HEK293 (cell line): ENCODE measurements around the gene KCTD1.

Source experiments
- CTCF ChIA-PET: fragments of 350-600 bp; formaldehyde crosslinking; extraction: SDS; loops from one replicate; lab custom pipeline; 2021; ENCODE audit warnings: antibody characterized with exemption; lab: Yijun Ruan, JAX
- POLR2A ChIA-PET: fragments of 300-600 bp; formaldehyde crosslinking; extraction: SDS; loops from one replicate; lab custom pipeline; 2020; ENCODE audit warnings: antibody characterized with exemption, inconsistent platforms; lab: Yijun Ruan, JAX
- H3K27ac ChIP-seq: fragments of 200-500 bp; sonication (Bioruptor generic); 2 replicates; pipeline ENCODE4 v1.5.1; 2014; ENCODE audit warnings: low read depth, low read length, control low read depth, inconsistent platforms; ENCODE audit errors: extremely low read depth
- H3K36me3 ChIP-seq, 2 experiments: fragments of 200-500 bp in 1 of 2; sonication (Bioruptor generic) in 1 of 2; 1 replicate in 1 of 2; 2 replicates in 1 of 2; pipeline ENCODE4 v1.5.1; 2014 to 2017; ENCODE audit warnings: inconsistent platforms in 2 of 2, low read length in 2 of 2; ENCODE audit not compliant: control insufficient read depth in 2 of 2, insufficient read depth in 1 of 2
- H3K4me1 ChIP-seq: fragments of 200-500 bp; sonication (Bioruptor generic); 2 replicates; pipeline ENCODE4 v1.5.1; 2014; ENCODE audit warnings: mild to moderate bottlenecking, low read length, inconsistent platforms; ENCODE audit not compliant: control insufficient read depth, insufficient read depth
- H3K4me3 ChIP-seq: 2 replicates; pipeline ENCODE4 v1.5.1; 2011; ENCODE audit warnings: low read depth, mild to moderate bottlenecking, control low read depth, low read length, moderate library complexity
- H3K9me3 ChIP-seq: fragments of 200-500 bp; sonication (Bioruptor generic); 2 replicates; pipeline ENCODE4 v1.5.1; 2014; ENCODE audit warnings: low read depth, low read length, inconsistent platforms; ENCODE audit not compliant: control insufficient read depth, insufficient read depth
- GLIS2 ChIP-seq: fragments of 450-650 bp; formaldehyde crosslinking; IDR thresholded peaks from 2 replicates; pipeline ENCODE4 v1.5.1; 2016; ENCODE audit warnings: missing biosample characterization, missing genetic modification characterization
- KLF8 ChIP-seq: fragments of 450-650 bp; formaldehyde crosslinking; IDR thresholded peaks from 2 replicates; pipeline ENCODE4 v1.5.1; 2016; ENCODE audit warnings: missing biosample characterization, missing genetic modification characterization
- RBAK ChIP-seq: fragments of 450-650 bp; formaldehyde crosslinking; IDR thresholded peaks from 2 replicates; pipeline ENCODE4 v1.5.1; 2016; ENCODE audit warnings: missing biosample characterization, missing genetic modification characterization
- SCRT2 ChIP-seq: fragments of 450-650 bp; formaldehyde crosslinking; IDR thresholded peaks from 2 replicates; pipeline ENCODE4 v1.5.1; 2016; ENCODE audit warnings: missing biosample characterization, missing genetic modification characterization
- SP3 ChIP-seq: fragments of 450-650 bp; formaldehyde crosslinking; IDR thresholded peaks from 2 replicates; pipeline ENCODE4 v1.5.1; 2016; ENCODE audit warnings: missing biosample characterization, missing genetic modification characterization
- ZFP3 ChIP-seq: fragments of 450-650 bp; formaldehyde crosslinking; IDR thresholded peaks from 2 replicates; pipeline ENCODE4 v1.5.1; 2016; ENCODE audit warnings: low read depth, missing biosample characterization, missing genetic modification characterization
- ZIC2 ChIP-seq: fragments of 450-650 bp; formaldehyde crosslinking; IDR thresholded peaks from 2 replicates; pipeline ENCODE4 v1.5.1; 2016; ENCODE audit warnings: missing biosample characterization, missing genetic modification characterization
- ZNF121 ChIP-seq: fragments of 450-650 bp; formaldehyde crosslinking; IDR thresholded peaks from 2 replicates; pipeline ENCODE4 v1.5.1; 2016; ENCODE audit warnings: missing biosample characterization, missing genetic modification characterization
- ZNF133 ChIP-seq: fragments of 450-650 bp; formaldehyde crosslinking; IDR thresholded peaks from 2 replicates; pipeline ENCODE4 v1.5.1; 2016; ENCODE audit warnings: missing biosample characterization, missing genetic modification characterization
- ZNF138 ChIP-seq: fragments of 450-650 bp; formaldehyde crosslinking; IDR thresholded peaks from 2 replicates; pipeline ENCODE4 v1.5.1; 2016; ENCODE audit warnings: missing biosample characterization, missing genetic modification characterization, borderline replicate concordance
- ZNF157 ChIP-seq: fragments of 450-650 bp; formaldehyde crosslinking; IDR thresholded peaks from 2 replicates; pipeline ENCODE4 v1.5.1; 2016; ENCODE audit warnings: missing biosample characterization, missing genetic modification characterization
- ZNF174 ChIP-seq: fragments of 450-650 bp; formaldehyde crosslinking; IDR thresholded peaks from 2 replicates; pipeline ENCODE4 v1.5.0; 2017; ENCODE audit warnings: missing biosample characterization, mild to moderate bottlenecking, missing genetic modification characterization
- ZNF2 ChIP-seq: fragments of 450-650 bp; formaldehyde crosslinking; IDR thresholded peaks from 2 replicates; pipeline ENCODE4 v1.5.1; 2016; ENCODE audit warnings: missing biosample characterization, missing genetic modification characterization
- ZNF24 ChIP-seq: fragments of 450-650 bp; formaldehyde crosslinking; IDR thresholded peaks from 2 replicates; pipeline ENCODE4 v1.5.1; 2016; ENCODE audit warnings: missing biosample characterization, missing genetic modification characterization
- ZNF423 ChIP-seq: fragments of 450-650 bp; formaldehyde crosslinking; IDR thresholded peaks from 2 replicates; pipeline ENCODE4 v1.5.1; 2016; ENCODE audit warnings: missing biosample characterization, missing genetic modification characterization
- ZNF549 ChIP-seq: fragments of 450-650 bp; IDR thresholded peaks from 2 replicates; pipeline ENCODE4 v1.5.1; 2018; ENCODE audit warnings: missing biosample characterization, missing genetic modification characterization, mild to moderate bottlenecking, inconsistent platforms, moderate library complexity
- ZNF654 ChIP-seq: fragments of 450-650 bp; formaldehyde crosslinking; IDR thresholded peaks from 2 replicates; pipeline ENCODE4 v1.5.1; 2016; ENCODE audit warnings: low read depth, missing biosample characterization, missing genetic modification characterization
- ZNF664 ChIP-seq: fragments of 450-650 bp; formaldehyde crosslinking; IDR thresholded peaks from 2 replicates; pipeline ENCODE4 v1.5.1; 2016; ENCODE audit warnings: missing biosample characterization, missing genetic modification characterization
- ZNF701 ChIP-seq: fragments of 450-650 bp; formaldehyde crosslinking; IDR thresholded peaks from 2 replicates; pipeline ENCODE4 v1.5.1; 2016; ENCODE audit warnings: missing biosample characterization, missing genetic modification characterization
- ZNF707 ChIP-seq: fragments of 450-650 bp; formaldehyde crosslinking; IDR thresholded peaks from 2 replicates; pipeline ENCODE4 v1.5.1; 2016; ENCODE audit warnings: missing biosample characterization, missing genetic modification characterization
- ZNF747 ChIP-seq: fragments of 450-650 bp; formaldehyde crosslinking; IDR thresholded peaks from 2 replicates; pipeline ENCODE4 v1.5.1; 2016; ENCODE audit warnings: missing biosample characterization, missing genetic modification characterization
- ZSCAN30 ChIP-seq: fragments of 450-650 bp; IDR thresholded peaks from 2 replicates; pipeline ENCODE4 v1.5.1; 2018; ENCODE audit warnings: missing biosample characterization, mild to moderate bottlenecking, missing genetic modification characterization, moderate library complexity
- TF ChIP-seq, protein P1 (sequence below): fragments of 450-650 bp; formaldehyde crosslinking; IDR thresholded peaks from 2 replicates; pipeline ENCODE4 v1.5.1; 2016; ENCODE audit warnings: missing biosample characterization, missing genetic modification characterization, borderline replicate concordance
- TF ChIP-seq, protein P2 (sequence below): IDR thresholded peaks from 2 replicates; pipeline ENCODE4 v1.6.1; 2011; ENCODE audit warnings: mild to moderate bottlenecking, low read depth, low read length, borderline replicate concordance
- TF ChIP-seq, protein P3 (sequence below): fragments of 450-650 bp; formaldehyde crosslinking; IDR thresholded peaks from 2 replicates; pipeline ENCODE4 v1.5.1; 2016; ENCODE audit warnings: missing biosample characterization, missing genetic modification characterization
- TF ChIP-seq, protein P4 (sequence below): fragments of 450-650 bp; formaldehyde crosslinking; IDR thresholded peaks from 2 replicates; pipeline ENCODE4; 2016; ENCODE audit warnings: missing biosample characterization, missing genetic modification characterization
- TF ChIP-seq, protein P5 (sequence below): fragments of 450-650 bp; formaldehyde crosslinking; IDR thresholded peaks from 2 replicates; pipeline ENCODE4 v1.5.1; 2016; ENCODE audit warnings: missing biosample characterization, missing genetic modification characterization

Gene KCTD1

DNA sequence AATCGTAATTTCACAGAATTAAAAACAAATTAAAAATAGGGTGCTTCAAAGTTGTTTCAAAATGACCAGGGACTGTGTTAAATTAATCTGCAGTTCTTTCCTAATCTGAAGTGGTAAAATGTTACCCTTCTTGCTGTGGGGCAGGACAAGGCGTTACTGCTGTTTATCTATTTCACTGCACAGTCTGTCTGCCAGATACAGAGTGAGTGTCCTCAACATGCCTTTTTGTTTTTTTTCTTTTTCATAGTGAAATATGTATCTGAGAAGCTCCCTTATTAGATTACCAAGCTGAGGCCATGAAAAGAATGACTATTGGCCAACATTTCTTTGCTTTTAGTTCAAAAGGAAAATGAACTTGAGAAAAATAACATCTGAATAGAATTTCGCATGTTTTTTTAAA lies 38.0 kb downstream of the KCTD1 start (continued):
- no peak for TF ChIP-seq ZNF133
- TF ChIP-seq, protein P1, sequence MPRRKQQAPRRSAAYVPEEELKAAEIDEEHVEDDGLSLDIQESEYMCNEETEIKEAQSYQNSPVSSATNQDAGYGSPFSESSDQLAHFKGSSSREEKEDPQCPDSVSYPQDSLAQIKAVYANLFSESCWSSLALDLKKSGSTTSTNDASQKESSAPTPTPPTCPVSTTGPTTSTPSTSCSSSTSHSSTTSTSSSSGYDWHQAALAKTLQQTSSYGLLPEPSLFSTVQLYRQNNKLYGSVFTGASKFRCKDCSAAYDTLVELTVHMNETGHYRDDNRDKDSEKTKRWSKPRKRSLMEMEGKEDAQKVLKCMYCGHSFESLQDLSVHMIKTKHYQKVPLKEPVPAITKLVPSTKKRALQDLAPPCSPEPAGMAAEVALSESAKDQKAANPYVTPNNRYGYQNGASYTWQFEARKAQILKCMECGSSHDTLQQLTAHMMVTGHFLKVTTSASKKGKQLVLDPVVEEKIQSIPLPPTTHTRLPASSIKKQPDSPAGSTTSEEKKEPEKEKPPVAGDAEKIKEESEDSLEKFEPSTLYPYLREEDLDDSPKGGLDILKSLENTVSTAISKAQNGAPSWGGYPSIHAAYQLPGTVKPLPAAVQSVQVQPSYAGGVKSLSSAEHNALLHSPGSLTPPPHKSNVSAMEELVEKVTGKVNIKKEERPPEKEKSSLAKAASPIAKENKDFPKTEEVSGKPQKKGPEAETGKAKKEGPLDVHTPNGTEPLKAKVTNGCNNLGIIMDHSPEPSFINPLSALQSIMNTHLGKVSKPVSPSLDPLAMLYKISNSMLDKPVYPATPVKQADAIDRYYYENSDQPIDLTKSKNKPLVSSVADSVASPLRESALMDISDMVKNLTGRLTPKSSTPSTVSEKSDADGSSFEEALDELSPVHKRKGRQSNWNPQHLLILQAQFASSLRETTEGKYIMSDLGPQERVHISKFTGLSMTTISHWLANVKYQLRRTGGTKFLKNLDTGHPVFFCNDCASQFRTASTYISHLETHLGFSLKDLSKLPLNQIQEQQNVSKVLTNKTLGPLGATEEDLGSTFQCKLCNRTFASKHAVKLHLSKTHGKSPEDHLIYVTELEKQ (tag by site-specific recombination), result no peak
- no peak for TF ChIP-seq ZNF2 (tag by site-specific recombination)
- TF ChIP-seq ZNF423, result no peak
- no peak for TF ChIP-seq ZNF654
- no peak for TF ChIP-seq SP3
- TF ChIP-seq ZNF549, result no peak
- no peak for TF ChIP-seq ZSCAN30 (tag by site-specific recombination)
- TF ChIP-seq, protein P2, sequence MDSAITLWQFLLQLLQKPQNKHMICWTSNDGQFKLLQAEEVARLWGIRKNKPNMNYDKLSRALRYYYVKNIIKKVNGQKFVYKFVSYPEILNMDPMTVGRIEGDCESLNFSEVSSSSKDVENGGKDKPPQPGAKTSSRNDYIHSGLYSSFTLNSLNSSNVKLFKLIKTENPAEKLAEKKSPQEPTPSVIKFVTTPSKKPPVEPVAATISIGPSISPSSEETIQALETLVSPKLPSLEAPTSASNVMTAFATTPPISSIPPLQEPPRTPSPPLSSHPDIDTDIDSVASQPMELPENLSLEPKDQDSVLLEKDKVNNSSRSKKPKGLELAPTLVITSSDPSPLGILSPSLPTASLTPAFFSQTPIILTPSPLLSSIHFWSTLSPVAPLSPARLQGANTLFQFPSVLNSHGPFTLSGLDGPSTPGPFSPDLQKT, result no peak
- TF ChIP-seq, all 188 proteins: peak for 0

DNA sequence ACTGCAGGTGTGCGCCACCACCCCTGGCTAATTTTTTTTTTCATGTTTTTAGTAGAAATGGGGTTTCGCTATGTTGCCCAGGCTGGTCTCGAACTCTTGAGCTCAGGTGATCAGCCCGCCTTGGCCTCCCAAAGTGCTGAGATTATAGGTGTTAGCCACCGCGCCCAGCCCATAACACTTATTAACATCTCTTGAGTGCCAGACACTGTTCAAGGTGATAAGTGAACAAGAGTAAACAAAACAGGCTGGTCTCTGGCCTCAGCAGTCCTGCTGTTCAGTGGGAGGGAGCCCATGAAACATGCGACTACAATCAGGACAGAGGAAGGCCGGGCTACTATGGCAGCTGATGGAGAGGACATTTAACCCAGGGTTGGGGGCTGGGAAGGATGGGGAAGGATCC lies 42.3 kb downstream of the KCTD1 start:
- TF ChIP-seq ZNF24 (tag by site-specific recombination) (no peak), KLF8 (no peak)
- Histone ChIP-seq H3K9me3 (no peaks in the 10 kb centered on the region), H3K4me3 (no peak overlapping the region), H3K4me1 (peaks cover 31% of the 10 kb centered on the region), H3K27ac (no peak overlapping the region), H3K36me3 (no peaks in the 10 kb centered on the region)
- POLR2A ChIA-PET, result interaction anchor here (1.2 kb wide), 1 partner anchor 43 kb away, joined by 3 read pairs; no protein-coding TSS in a partner anchor
- CTCF ChIA-PET, result interaction anchor here (0.6 to 1.0 kb wide), 3 partner anchors 23 to 457 kb away, joined by 3 to 4 read pairs (median 3); no protein-coding TSS in a partner anchor

DNA sequence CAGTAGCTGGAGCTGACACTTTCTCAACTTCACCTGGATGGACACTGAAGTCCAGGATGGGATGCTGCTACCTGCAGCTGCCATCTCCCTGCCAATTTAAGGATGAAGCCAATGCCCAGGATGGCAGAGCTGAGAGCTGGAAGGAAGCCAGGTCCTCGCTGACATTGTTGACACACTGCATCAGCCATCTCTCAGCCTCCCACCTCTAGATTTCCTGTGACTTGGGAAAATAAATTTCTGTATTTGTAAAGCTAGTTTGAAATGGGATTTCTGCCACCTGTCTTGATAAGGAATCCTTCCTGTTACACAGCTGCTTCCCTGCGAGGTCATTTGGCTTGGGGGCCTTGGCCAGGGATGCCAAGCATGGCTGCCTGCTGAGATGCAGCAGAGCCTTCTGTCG lies 43.5 kb downstream of the KCTD1 start:
- Histone ChIP-seq H3K4me1 (peaks cover 21% of the 10 kb centered on the region), H3K4me3 (no peak overlapping the region), H3K36me3 (peaks cover 4 to 5% of the 10 kb centered on the region in 2 experiments; a peak in 2 of 3 replicates), H3K27ac (no peak overlapping the region), H3K9me3 (no peaks in the 10 kb centered on the region)
- CTCF ChIA-PET, result no interaction called here
- TF ChIP-seq ZNF747 (tag by site-specific recombination), result no peak
- no peak for TF ChIP-seq GLIS2
- TF ChIP-seq ZNF707 (tag by site-specific recombination), result no peak
- POLR2A ChIA-PET, result interaction anchor here (1.2 kb wide), 1 partner anchor 44 kb away, joined by 3 read pairs; no protein-coding TSS in a partner anchor

DNA sequence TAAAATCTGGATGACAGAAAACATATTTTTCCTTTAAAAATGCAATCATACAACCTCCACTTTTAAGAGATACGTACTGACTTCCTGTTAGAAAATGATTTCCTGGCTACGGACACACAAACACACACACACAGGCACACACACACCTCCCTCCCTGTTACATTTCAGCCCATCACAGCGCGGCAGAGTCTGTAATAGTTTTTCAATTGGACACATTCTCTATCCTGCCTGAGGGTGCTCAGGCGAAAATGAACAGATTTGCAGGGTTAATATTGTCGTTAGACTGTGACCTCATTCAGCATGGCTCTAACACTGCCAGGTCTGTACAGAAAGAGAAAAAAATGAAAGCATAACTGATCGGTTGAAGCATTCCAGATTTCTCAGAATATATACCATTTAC lies 45.0 kb downstream of the KCTD1 start:
- H3K4me3 ChIP-seq, result no peak overlapping the region
- H3K4me1 ChIP-seq, result peaks cover 13% of the 10 kb centered on the region
- ChIA-PET POLR2A (no interaction called here), CTCF (no interaction called here)
- H3K9me3 ChIP-seq, result no peaks in the 10 kb centered on the region
- no peak overlapping the region for H3K27ac ChIP-seq
- H3K36me3 ChIP-seq, result peaks cover 6 to 8% of the 10 kb centered on the region in 2 experiments; a peak in 2 of 3 replicates
- TF ChIP-seq, protein P3, sequence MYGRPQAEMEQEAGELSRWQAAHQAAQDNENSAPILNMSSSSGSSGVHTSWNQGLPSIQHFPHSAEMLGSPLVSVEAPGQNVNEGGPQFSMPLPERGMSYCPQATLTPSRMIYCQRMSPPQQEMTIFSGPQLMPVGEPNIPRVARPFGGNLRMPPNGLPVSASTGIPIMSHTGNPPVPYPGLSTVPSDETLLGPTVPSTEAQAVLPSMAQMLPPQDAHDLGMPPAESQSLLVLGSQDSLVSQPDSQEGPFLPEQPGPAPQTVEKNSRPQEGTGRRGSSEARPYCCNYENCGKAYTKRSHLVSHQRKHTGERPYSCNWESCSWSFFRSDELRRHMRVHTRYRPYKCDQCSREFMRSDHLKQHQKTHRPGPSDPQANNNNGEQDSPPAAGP, result no peak
- TF ChIP-seq ZNF664 (tag by site-specific recombination), result no peak
- TF ChIP-seq, protein P4, sequence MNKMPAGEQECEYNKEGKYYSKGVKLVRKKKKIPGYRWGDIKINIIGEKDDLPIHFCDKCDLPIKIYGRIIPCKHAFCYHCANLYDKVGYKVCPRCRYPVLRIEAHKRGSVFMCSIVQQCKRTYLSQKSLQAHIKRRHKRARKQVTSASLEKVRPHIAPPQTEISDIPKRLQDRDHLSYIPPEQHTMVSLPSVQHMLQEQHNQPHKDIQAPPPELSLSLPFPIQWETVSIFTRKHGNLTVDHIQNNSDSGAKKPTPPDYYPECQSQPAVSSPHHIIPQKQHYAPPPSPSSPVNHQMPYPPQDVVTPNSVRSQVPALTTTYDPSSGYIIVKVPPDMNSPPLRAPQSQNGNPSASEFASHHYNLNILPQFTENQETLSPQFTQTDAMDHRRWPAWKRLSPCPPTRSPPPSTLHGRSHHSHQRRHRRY (tag by site-specific recombination), result no peak
- TF ChIP-seq ZFP3 (tag by site-specific recombination), result no peak
- TF ChIP-seq ZNF121 (tag by site-specific recombination), result no peak
- no peak for TF ChIP-seq ZNF701 (tag by site-specific recombination)
- TF ChIP-seq ZNF138, result no peak
- TF ChIP-seq SCRT2, result no peak
- TF ChIP-seq ZNF174 (tag by site-specific recombination), result no peak
- no peak for TF ChIP-seq RBAK
- TF ChIP-seq, protein P5, sequence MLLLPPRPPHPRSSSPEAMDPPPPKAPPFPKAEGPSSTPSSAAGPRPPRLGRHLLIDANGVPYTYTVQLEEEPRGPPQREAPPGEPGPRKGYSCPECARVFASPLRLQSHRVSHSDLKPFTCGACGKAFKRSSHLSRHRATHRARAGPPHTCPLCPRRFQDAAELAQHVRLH (tag by site-specific recombination), result no peak
- TF ChIP-seq ZNF157, result no peak
- no peak for TF ChIP-seq ZIC2 (tag by site-specific recombination)
